Measurements from ENCODE around the gene ANKS1B.
"Not testable (repeated sequence)": the region's sequence is repeated elsewhere in the genome, so short reads cannot be mapped to it uniquely, and the experiment has no call there.

The ANKS1B gene

DNA sequence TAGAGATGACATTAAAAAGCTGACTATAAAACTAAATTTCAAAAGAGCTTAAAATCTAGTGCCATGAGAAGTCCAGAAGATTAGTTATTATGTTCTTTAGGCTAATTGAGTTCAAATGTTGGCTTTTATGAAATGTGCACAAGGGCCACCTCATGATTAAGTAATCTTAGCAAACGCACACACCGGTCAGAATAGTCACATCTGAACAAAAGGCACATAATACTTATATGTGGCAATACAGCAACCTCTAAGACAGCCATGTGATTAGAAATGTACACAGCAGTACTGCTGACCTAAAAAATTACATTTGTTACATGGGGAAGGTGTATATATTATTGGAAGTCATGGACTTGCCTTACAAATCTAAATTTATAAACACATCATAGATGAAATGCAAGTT lies 681.9 kb downstream of the ANKS1B start:
- in situ Hi-C loops (cut with MboI; ENCODE audit: low sequenced_read_pairs): no loop called here

DNA sequence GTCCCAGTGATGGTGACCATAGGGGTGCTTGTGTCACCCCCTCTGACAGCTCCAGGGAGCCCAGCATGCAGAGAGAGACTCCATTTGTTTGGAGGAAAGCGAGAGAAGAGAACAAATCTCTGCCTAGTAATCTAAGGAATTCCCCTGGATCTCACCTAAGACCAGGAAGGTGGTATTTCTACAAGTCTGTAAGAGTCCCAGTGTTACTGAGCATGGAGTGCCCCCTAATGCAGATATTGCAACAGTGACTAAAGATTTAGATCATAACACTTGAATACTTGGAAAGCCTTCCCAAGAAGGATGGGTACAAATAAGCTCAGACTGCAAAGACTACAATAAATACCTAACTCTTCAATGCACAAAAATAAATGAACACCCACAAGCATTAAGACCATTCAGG lies 697.6 kb downstream of the ANKS1B start:
- in situ Hi-C loops (cut with MboI; ENCODE audit: low sequenced_read_pairs): no loop called here

- in situ Hi-C loops (cut with MboI; ENCODE audit: low sequenced_read_pairs): no loop called here
These were observed 700.6 kb downstream of the ANKS1B start for GRCh38 chr12:99284161-99284560.

DNA sequence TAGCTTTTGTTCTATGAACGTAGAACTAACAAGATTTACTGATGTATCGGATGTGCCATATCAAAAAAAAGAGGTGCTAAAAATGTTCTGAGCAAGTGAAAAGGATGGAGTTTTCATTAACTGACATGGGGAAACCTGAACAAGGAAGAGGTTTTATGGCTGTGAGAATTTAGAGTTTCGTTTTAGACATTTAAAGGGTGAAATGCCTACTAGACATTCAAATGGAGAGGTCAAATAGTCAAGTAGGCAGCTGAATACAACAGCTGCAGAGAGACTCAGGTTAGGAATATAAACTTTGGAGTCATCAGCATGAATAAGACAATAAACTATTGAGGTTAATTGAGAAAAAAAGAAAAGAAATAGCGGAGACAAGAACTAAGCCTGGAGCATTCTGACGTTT lies 702.1 kb downstream of the ANKS1B start:
- in situ Hi-C loops (cut with MboI; ENCODE audit: low sequenced_read_pairs): no loop called here

DNA sequence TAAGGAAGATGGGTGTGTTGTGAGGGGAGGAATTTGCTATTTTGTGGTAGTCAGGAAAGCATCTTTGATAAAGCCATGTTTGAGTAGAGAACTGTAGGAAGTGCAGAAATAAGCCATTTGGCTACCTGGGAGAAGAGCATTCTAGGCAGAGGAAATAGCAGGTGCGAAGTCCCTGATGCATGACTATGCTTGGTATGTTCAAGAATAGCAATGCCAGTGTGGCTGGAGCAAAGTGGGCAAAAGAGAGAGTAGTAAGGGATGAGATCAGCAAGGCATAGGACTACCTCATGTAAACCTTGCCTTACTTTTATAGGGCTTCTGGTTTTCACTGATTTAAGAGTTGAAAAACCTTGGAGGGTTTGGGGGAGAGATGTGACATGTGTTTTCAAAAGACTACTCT lies 702.6 kb downstream of the ANKS1B start:
- in situ Hi-C loops (cut with MboI; ENCODE audit: low sequenced_read_pairs): no loop called here

GRCh38 chr12:99281277-99281676 lies 703.5 kb downstream of the ANKS1B start:
- in situ Hi-C loops (cut with MboI; ENCODE audit: low sequenced_read_pairs): no loop called here

GRCh38 chr12:99278899-99279298 lies 705.8 kb downstream of the ANKS1B start:
- in situ Hi-C loops (cut with MboI; ENCODE audit: low sequenced_read_pairs): no loop called here

DNA sequence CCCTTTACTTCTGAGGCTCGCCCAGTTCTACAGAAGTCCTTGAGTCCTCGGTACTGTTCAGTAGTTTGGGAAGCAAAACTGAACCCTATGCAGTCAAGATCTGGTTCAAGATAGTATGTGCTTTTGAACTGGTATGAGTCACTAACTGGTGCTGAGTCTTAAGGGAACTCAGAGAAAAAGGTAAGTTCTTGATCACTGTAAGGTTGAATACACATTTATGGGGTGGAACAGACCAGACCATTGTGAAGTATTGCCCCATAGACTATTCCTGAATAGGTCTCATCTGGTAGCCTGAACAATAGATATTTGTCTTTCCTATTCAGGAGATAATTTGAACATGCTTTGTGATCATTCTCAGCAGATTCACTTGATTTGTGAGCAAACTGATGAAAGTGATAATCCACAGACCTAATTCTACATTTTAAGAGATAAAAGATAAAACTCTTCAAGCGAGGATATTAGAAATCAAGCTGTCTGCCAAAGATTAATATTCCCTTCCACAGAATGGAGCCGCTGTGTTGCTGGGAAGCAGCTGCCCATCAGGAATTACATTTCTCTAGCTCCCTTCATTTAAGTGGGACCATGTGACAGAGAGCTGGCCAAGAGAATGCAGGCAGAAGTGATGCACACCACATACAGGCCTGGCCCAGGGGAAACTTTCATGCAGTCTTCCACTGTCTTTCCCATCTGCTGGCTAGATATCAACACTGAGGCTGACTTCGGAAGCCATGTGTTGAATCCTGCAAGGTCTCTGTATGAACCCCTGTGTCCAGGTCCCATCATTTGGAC lies 707.0 kb downstream of the ANKS1B start:
- in situ Hi-C loops (cut with MboI; ENCODE audit: low sequenced_read_pairs): no loop called here

DNA sequence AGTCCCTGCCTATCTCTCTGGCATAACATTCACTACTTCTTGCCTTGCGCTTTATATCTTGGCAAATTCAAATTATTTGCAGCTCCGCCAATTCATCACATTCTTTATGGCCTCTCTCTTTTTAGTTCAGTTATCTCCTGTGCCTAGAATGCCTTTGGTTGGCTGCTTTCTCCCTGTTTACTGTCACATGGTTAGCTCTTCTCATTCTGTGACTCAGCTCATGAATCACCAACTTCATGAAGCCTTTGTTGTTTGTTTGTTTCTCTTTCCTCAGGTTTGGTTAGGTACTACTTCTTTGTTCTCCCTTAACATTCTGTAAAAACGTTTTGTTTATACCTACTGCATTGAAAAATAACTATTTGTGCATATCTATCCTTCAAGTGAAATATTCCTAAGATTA lies 713.7 kb downstream of the ANKS1B start:
- in situ Hi-C loops (cut with MboI; ENCODE audit: low sequenced_read_pairs): no loop called here

DNA sequence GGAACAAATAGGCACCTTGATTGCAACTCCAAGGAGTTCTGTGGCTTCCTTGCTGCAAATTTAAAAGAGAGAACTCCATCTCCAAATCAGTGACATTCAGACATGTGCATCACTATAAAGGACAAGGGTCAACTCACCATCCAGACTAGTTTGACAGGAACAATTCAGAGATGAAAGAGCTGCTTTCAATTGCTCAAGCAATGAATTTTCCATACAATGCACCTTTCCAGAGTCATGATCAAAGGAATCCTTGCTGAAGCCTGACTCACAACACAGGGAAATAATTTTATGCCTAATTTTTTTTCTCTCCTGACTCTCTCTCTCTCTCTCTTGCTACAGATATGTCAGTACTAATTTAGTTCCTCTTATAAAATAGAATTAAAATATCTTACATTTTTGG lies 717.7 kb downstream of the ANKS1B start:
- in situ Hi-C loops (cut with MboI; ENCODE audit: low sequenced_read_pairs): no loop called here

GRCh38 chr12:99265648-99266047 lies 719.1 kb downstream of the ANKS1B start:
- in situ Hi-C loops (cut with MboI; ENCODE audit: low sequenced_read_pairs): no loop called here

DNA sequence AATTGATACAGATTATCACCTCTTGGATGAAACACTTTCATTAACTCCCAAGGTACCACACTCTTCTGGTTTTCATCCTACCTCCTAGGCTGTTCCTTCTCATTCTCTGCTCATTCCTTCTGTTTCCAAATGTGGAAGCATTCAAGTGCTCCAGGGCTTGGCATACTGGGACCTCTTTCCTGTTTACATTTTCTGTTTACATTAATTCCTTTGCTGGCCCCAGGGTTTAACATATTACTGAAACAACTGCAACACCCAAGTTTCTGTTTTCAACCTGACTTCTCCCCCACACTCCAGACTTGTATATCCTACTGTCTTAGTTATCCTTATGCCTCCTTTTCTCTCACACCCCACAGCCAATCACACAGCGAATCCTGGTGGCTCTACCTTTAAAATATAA lies 723.5 kb downstream of the ANKS1B start:
- in situ Hi-C loops (cut with MboI; ENCODE audit: low sequenced_read_pairs): no loop called here

DNA sequence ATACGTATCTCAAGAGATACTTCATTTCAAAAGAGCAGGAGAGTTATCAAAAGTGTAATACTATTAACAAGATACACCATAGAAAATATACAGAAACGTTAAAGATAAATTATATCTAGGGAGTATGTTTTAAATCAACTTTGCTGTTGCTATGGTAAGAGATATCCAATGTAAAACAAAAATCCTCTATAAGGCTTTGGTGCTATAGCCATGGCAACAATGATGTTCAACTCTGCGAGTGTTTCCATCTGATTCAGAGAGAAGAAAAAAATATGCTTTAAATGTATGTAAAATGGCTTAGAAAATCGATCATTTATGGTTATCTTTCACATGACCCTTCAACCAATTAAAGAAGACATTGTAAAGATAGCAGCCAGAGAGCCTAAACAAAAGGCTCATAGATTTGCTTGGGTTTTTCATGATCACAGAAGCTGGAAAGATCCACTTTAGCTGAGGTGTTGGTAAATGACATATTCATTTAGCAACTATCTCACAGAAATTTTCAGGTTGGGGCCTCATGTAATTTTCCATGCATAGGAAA lies 724.2 kb downstream of the ANKS1B start:
- in situ Hi-C loops (cut with MboI; ENCODE audit: low sequenced_read_pairs): no loop called here

GRCh38 chr12:99259040-99259934 lies 725.4 kb downstream of the ANKS1B start:
- in situ Hi-C loops (cut with MboI; ENCODE audit: low sequenced_read_pairs): no loop called here

- in situ Hi-C loops (cut with MboI; ENCODE audit: low sequenced_read_pairs): no loop called here
These were observed 727.1 kb downstream of the ANKS1B start for GRCh38 chr12:99257672-99258071.

DNA sequence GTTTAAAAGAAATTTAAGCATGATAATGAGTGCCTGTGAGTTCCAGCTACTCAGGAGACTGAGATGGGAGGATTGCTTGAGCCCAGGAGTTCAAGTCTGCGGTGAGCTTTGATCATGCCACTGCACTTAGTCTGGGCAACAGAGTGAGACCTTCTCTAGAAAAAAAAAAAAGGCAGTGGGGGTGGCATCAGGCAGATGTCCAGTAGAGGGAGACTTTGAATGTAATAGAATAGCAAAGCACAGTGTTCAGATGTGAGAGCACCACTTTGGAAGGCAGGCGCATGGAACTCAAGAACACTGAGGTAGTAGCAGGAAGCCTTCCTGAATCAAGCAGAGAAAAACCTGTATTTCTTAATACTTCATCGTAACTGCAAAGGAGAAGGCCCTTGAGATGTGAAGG lies 731.7 kb downstream of the ANKS1B start:
- in situ Hi-C loops (cut with MboI; ENCODE audit: low sequenced_read_pairs): no loop called here

GRCh38 chr12:99250091-99250490 lies 734.6 kb downstream of the ANKS1B start:
- in situ Hi-C loops (cut with MboI; ENCODE audit: low sequenced_read_pairs): no loop called here

- in situ Hi-C loops (cut with MboI; ENCODE audit: low sequenced_read_pairs): no loop called here
These were observed 735.2 kb downstream of the ANKS1B start for GRCh38 chr12:99249543-99249942.

DNA sequence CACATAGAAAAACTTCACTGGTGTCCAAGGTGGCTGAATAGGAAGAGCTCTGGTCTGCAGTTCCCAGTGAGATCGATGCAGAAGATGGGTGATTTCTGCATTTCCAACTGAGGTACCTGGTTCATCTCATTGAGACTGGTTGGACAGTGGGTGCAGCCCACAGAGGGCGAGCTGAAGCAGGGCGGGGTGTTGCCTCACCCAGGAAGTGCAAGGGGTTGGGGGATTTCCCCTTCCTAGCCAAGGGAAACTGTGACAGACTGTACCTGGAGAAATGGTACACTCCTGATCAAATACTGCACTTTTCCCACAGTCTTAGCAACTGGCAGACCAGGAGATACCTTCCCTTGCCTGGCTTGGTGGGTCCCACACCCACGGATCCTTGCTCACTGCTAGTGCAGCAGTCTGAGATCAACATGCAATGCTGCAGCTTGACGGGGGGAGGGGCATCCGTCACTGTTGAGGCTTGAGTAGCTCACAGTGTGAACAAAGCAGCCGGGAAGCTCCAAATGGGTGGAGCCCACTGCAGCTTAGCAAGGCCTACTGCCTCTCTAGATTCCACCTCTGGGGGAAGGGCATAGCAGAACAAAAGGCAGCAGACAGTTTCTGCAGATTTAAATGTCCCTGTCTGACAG lies 746.7 kb downstream of the ANKS1B start:
- in situ Hi-C loops (cut with MboI; ENCODE audit: low sequenced_read_pairs): not testable (repeated sequence)

DNA sequence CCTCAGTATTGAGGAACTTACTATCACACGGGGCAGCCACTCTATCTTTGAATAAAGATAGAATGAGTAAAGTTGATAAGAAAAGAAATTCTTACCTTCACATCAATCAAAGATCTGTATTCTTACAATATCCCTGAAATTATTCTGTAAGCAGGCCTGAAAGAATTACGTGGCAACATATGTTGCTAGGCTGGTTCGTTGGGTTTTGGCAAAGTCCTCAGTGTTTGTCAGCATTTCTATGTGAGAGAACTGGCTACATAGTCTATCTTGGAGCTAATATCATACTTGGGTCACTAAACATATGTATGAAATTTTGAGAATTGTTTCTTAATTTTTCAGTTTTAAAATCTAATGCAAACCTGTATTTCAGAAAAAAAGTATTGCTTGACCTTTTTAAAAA lies 749.4 kb downstream of the ANKS1B start:
- in situ Hi-C loops (cut with MboI; ENCODE audit: low sequenced_read_pairs): no loop called here

GRCh38 chr12:99234702-99235101 lies 750.0 kb downstream of the ANKS1B start:
- in situ Hi-C loops (cut with MboI; ENCODE audit: low sequenced_read_pairs): no loop called here
